Esophagus squamous epithelium (tissue), 4 donors: Measurements from ENCODE around the gene MYH15.

ENCODE experiments used
- POLR2A ChIP-seq, 4 donors: fragments of 450-650 bp; IDR thresholded peaks; one replicate each; pipeline ENCODE4 v1.6.1; 2017; ENCODE audit warnings: antibody characterized with exemption in 4 of 4, mild to moderate bottlenecking in 4 of 4, moderate library complexity in 3 of 4
- TF ChIP-seq, protein P1 (sequence below), 6 experiments: fragments of 450-650 bp in 4 of 6; fragments of 200-600 bp in 2 of 6; sonication (generic) in 2 of 6; IDR thresholded peaks; one replicate each; pipeline ENCODE4 v1.5.1; 2016 to 2019; ENCODE audit warnings: antibody characterized with exemption in 6 of 6, mild to moderate bottlenecking in 4 of 6, moderate library complexity in 4 of 6

- TF ChIP-seq, protein P1, sequence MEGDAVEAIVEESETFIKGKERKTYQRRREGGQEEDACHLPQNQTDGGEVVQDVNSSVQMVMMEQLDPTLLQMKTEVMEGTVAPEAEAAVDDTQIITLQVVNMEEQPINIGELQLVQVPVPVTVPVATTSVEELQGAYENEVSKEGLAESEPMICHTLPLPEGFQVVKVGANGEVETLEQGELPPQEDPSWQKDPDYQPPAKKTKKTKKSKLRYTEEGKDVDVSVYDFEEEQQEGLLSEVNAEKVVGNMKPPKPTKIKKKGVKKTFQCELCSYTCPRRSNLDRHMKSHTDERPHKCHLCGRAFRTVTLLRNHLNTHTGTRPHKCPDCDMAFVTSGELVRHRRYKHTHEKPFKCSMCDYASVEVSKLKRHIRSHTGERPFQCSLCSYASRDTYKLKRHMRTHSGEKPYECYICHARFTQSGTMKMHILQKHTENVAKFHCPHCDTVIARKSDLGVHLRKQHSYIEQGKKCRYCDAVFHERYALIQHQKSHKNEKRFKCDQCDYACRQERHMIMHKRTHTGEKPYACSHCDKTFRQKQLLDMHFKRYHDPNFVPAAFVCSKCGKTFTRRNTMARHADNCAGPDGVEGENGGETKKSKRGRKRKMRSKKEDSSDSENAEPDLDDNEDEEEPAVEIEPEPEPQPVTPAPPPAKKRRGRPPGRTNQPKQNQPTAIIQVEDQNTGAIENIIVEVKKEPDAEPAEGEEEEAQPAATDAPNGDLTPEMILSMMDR (IDR thresholded peaks at IDR 0.05), result no peak
- TF ChIP-seq POLR2A (IDR thresholded peaks at IDR 0.05), result no peak
These were observed 39.0 kb downstream of the MYH15 start for GRCh38 chr3:108471426-108471825.
